C4-2B (cell line): Measurements from ENCODE around the gene C16orf82.

ENCODE experiments used
- H3K27ac ChIP-seq: fragments of 450-650 bp; 2 replicates; pipeline ENCODE4 v1.5.1; 2017
- CTCF ChIP-seq: fragments of 450-650 bp; conservative IDR thresholded peaks from 2 replicates; pipeline ENCODE4 v1.5.1; 2017; ENCODE audit warnings: mild to moderate bottlenecking
- ZFX ChIP-seq: fragments of 450-650 bp; IDR thresholded peaks from 2 replicates; pipeline ENCODE4 v1.6.1; 2017

C16orf82 gene

GRCh38 chr16:27107185-27107592, 40.5 kb downstream of the C16orf82 start:
- TF ChIP-seq ZFX (no peak), CTCF (no peak)
- H3K27ac ChIP-seq = no peak overlapping the region

DNA sequence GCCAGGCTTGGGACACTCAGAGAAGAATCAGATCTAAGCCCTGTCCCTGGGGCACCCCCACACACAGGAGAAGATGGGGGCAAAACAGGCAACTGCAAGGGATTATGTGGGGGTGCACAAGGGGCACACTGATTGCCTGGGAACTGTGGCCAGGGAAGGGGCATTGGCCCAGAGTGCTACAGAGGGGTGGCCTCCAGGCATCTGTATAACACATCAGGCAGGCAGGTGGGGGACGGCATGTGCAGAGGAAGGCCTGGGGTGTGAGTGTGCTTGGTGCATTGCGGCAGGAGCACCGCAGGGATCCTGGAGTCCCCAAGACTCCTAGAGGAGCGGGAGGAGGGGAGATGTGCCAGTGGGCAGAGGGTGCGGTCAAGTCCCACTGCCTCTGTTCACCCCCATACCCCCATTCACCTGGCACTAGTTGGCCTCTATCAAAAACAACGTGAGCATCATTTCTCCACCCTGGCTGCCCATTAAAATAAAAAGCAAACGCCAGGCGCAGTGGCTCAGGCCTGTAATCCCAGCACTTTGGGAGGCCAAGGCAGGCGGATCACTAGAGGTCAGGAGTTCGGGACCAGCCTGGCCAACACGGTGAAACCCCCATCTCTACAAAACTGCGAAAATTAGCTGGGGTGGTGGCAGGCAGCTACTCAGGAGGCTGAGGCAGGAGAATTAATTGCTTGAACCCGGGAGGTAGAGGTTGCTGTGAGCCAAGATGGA, 41.5 kb downstream of the C16orf82 start:
- TF ChIP-seq CTCF (no peak), ZFX (no peak)
- no peak overlapping the region for H3K27ac ChIP-seq

DNA sequence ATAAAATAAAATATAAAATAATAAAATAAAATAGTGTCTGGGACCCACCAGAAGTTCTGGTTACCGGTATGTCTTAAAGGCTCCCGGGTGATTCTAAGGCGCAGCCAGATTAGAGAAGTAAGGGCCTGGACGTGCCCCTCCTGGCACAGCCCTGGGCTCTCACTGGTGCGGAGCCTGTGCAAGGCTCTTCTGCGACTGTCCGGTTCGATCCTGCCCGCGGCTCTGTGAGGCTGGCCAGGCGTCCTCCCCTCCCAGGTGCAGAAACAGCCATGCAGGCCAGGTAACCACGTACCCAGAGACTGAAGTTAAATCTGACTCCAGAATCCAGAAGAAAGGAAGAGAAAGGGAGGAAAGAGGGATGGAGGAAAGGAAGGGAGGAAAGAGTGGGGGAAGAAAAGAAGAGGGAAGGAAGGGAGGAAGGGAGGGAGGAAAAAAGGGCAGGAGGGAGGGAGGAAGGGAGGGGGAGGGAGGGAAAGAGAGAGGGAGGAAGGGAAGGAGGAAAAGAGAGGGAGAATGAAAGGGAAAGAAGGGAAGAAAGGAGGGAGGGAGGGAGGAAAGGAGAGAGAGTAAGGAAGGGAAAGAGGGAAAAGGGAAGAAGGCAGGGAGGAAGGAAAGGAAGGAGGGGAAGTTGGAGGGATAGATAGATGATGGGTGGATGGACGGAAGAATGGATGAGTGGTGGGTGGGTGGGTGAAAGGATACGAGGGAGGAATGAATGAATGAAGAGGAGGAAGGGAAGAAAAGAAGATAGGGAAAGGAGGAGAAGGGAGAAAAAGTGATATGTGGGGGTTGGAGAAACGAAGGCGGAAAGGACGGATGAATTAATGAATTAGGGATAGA, 42.3 kb downstream of the C16orf82 start:
- TF ChIP-seq ZFX (no peak), CTCF (no peak)
- H3K27ac ChIP-seq = no peak overlapping the region

GRCh38 chr16:27109666-27110523, 43.2 kb downstream of the C16orf82 start:
- TF ChIP-seq ZFX (no peak), CTCF (peak; percentile 94)
- no peak overlapping the region for H3K27ac ChIP-seq

DNA sequence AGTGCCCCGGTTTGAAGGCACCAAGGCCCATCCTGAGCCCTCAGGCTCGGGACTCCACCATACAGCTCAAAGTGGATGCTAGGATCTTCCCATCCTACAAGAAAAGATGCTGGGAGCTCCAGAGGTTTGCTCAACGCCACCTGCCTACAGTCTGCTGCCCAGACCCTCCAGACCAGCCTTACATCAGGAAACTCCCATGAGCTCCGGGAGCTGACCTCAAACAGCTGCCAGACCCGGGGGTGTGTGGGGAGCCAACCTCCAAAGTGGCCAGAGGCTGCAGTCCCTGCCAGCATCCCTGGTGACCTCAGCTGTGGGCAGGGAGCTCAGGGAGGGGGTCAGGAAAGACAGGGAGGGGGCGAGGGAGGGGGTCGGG, 43.8 kb downstream of the C16orf82 start:
- TF ChIP-seq ZFX (no peak), CTCF (no peak)
- H3K27ac ChIP-seq = no peak overlapping the region

- no peak overlapping the region for H3K27ac ChIP-seq
- TF ChIP-seq ZFX (no peak), CTCF (no peak; the same call in 1 of the 2 replicates)
Measured at GRCh38 chr16:27111486-27111885, 44.8 kb downstream of the C16orf82 start.
